LNCaP clone FGC (cell line): Measurements from ENCODE around the gene UBAP2L.

Experiments used
- DNase-seq: peaks from one replicate; pipeline ENCODE4 v3.0.0-alpha.2; 2011; ENCODE audit warnings: low read depth
- H3K4me3 ChIP-seq: 2 replicates; pipeline ENCODE4 v1.5.1; 2011; ENCODE audit warnings: mild to moderate bottlenecking, low read depth, low read length, control low read depth
- CTCF ChIP-seq: IDR thresholded peaks from 2 replicates; pipeline ENCODE4 v1.5.1; 2012; ENCODE audit warnings: mild to moderate bottlenecking; ENCODE audit not compliant: control insufficient read depth, insufficient read depth; ENCODE audit errors: extremely low read depth

The UBAP2L gene

GRCh38 chr1:154236855-154237254, 16.1 kb downstream of the UBAP2L start:
- no peak for DNase-seq
- no peak for TF ChIP-seq CTCF
- H3K4me3 ChIP-seq: no peak overlapping the region

DNA sequence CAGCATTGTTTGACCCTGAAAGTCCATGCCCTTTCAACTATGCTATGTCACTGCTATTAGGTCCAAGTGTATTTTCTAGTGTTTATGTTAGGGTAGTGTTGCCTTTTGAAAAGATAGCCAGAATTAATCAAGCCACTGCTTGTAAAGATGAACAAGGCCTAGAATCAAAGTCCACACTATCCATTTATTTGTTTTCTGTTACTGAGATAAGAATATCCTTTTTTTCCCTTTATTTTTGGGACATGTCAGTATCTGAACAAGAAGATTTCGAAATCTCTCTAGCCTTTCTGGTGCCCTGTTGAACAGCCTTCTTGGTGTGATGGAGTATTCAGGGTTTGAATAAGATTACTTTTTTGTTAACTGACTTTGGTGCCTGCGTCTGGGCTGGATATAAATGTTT, 16.7 kb downstream of the UBAP2L start:
- no peak overlapping the region for H3K4me3 ChIP-seq
- no peak for TF ChIP-seq CTCF
- DNase-seq: no peak

DNA sequence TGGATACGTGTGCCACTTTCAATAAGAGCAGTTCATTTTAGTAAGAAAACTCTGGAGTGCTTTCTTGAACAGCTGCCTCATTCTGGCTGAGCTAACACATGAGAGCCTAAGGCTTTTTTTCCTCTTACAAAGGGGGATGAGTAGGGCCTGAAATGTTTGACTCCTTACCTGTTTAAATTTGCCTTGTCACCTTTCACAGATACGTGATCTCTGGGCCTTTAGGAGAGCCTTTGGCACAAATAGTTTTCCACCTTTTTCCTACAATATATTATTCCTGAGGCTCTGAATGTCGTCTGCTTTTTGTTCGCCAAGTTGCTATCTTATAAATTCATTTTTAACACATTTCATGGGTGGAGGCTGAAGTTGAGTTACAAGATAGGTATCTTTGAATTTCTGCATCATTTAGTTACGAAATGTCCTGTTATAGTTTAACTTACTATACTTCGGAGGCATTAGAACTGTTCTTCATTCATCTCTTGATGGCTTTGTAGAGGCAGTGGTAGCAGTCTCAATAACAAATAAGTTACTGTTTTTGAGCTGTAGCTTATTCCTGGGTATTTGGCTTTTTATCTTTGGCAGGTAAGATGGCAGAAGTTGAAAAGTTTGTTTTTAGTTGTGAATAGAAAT, 17.2 kb downstream of the UBAP2L start:
- DNase-seq: no peak
- TF ChIP-seq CTCF: no peak
- H3K4me3 ChIP-seq: no peak overlapping the region

- H3K4me3 ChIP-seq: no peak overlapping the region
- DNase-seq: no peak
- no peak for TF ChIP-seq CTCF
These were observed 18.7 kb downstream of the UBAP2L start for GRCh38 chr1:154239491-154239890.

DNA sequence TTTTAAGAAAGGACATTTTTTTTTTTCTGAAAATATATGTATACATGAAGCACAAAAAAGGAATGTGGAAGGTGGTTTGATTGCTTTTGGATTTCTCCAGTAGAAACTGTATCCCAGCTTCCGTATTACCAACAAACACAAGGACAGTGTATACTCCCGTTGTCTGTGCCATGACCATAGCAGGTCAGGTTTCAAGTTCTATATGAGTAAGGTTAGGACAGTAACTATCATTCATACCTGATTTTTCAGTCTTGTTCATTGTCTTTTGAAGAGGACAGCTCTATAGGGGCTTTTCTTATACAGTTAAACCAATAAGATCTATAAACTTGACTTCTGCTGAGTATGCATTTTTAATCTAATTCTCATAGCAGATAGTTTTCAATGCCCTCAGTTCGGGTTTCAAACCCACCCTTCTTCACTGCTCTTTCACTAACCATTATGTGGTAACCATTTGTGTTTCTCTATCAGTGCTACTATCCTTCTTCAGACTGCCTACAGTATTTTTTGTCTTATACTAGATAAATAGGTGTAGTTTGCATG, 19.6 kb downstream of the UBAP2L start:
- H3K4me3 ChIP-seq: no peak overlapping the region
- no peak for DNase-seq
- no peak for TF ChIP-seq CTCF

GRCh38 chr1:154241703-154242351, 21.1 kb downstream of the UBAP2L start:
- H3K4me3 ChIP-seq: no peak overlapping the region
- DNase-seq: no peak
- TF ChIP-seq CTCF: no peak

DNA sequence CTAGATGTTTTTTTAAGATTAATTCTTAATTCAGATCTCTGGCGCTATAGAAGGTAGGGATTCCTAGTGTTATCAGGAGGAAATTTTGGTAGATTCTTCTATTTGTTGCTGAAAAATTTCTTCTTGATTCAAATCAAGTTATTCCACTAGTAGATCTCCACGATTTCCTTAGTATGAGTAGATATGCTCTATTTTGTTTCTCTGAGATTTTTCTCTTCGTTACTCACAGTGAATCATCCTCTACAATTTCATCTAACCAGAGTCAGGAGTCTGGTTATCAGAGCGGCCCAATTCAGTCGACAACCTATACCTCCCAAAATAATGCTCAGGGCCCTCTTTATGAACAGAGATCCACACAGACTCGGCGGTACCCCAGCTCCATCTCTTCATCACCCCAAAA, 32.9 kb downstream of the UBAP2L start:
- H3K4me3 ChIP-seq: no peak overlapping the region

More for the DNA sequence above, 32.9 kb downstream of the UBAP2L start:
- DNase-seq: no peak
- TF ChIP-seq CTCF: no peak
